Measurements from ENCODE around the gene TNRC6A. TPM values are rescaled to one million over a fixed set of nuclear protein-coding genes. Genes with fewer than 3 reads are reported as not detected.

Gene TNRC6A
- total RNA-seq, 1 donor from 2014 or later, result 92.5 TPM

DNA sequence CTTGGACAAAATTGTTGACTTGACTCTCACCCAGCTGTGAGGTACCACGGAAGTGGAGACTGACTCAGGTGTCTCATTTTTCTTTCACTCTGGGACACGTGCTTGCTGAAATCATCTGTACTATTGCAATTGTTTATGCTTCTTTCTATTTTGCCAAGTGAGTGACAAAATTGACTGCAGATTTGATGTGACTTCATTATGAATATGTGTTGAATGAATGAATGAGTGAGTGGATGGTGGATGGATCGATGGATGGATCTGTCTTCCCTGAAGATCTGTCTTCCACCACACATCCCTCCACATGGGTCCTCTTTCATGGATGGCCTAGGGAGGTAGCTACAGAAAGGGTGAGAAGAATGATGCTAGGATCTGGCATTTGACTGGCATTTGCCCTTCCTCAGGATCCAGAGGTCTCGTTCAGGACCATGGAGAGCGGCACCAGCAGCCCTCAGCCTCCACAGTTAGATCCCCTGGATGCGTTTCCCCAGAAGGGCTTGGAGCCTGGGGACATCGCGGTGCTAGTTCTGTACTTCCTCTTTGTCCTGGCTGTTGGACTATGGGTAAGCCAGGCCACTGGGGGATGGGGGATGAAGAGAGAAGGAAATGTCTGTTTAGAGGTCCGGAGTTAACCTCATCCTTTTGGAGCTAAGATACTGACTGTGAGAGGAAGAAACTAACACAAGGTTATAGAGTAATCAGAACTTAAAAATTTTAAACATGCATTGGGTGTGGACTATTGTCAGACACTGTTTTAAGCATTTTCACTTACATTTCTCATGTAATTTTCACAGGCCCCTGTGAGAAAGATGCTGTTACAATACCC is 129.0 kb downstream of the TNRC6A start:
- TF ChIP-seq, protein P1, sequence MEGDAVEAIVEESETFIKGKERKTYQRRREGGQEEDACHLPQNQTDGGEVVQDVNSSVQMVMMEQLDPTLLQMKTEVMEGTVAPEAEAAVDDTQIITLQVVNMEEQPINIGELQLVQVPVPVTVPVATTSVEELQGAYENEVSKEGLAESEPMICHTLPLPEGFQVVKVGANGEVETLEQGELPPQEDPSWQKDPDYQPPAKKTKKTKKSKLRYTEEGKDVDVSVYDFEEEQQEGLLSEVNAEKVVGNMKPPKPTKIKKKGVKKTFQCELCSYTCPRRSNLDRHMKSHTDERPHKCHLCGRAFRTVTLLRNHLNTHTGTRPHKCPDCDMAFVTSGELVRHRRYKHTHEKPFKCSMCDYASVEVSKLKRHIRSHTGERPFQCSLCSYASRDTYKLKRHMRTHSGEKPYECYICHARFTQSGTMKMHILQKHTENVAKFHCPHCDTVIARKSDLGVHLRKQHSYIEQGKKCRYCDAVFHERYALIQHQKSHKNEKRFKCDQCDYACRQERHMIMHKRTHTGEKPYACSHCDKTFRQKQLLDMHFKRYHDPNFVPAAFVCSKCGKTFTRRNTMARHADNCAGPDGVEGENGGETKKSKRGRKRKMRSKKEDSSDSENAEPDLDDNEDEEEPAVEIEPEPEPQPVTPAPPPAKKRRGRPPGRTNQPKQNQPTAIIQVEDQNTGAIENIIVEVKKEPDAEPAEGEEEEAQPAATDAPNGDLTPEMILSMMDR (IDR thresholded peaks at IDR 0.05; ENCODE audit: unreplicated experiment), result no peak
- Mint-ChIP-seq H3K4me3 (ENCODE audit: low read depth) (no peak overlapping the region), H3K36me3 (ENCODE audit: insufficient read depth) (no peaks in the 10 kb centered on the region), H3K27ac (no peak overlapping the region), H3K4me1 (ENCODE audit: low read depth) (no peaks in the 10 kb centered on the region), H3K9me3 (ENCODE audit: low read depth) (no peaks in the 10 kb centered on the region), H3K27me3 (no peaks in the 10 kb centered on the region)
- DNase-seq (ENCODE audit: low spot score, unreplicated experiment), result peak; percentile 68

DNA sequence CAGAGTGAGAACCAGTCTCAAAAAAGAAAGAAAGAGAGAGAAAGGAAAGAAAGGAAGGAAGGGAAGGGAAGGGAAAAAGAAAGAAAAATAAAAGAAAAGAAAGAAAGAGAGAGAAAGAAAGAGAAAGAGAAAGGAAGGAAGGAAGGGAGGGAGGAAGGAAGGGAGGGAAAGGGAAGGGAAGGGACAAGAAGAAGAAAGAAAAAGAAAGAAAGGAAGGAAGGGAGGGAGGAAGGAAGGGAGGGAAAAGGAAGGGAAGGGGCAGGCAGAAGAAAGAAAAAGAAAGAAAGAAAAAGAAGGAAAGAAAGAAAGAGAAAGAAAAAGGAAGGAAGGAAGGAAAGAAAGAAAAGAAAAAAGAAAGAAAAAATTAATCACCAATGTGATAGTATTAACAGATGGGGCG is 132.0 kb downstream of the TNRC6A start:
- Mint-ChIP-seq H3K27me3 (no peaks in the 10 kb centered on the region), H3K4me3 (ENCODE audit: low read depth) (no peak overlapping the region), H3K9me3 (ENCODE audit: low read depth) (peaks cover 7% of the 10 kb centered on the region), H3K27ac (no peak overlapping the region), H3K4me1 (ENCODE audit: low read depth) (no peaks in the 10 kb centered on the region), H3K36me3 (ENCODE audit: insufficient read depth) (no peaks in the 10 kb centered on the region)
- TF ChIP-seq, protein P1 (IDR thresholded peaks at IDR 0.05; ENCODE audit: unreplicated experiment), result no peak
- no peak for DNase-seq (ENCODE audit: low spot score, unreplicated experiment)

- H3K4me1 Mint-ChIP-seq (ENCODE audit: low read depth), result no peaks in the 10 kb centered on the region
- H3K36me3 Mint-ChIP-seq (ENCODE audit: insufficient read depth), result no peaks in the 10 kb centered on the region
- TF ChIP-seq, protein P1 (IDR thresholded peaks at IDR 0.05; ENCODE audit: unreplicated experiment), result no peak
- H3K27me3 Mint-ChIP-seq, result no peaks in the 10 kb centered on the region
- H3K4me3 Mint-ChIP-seq (ENCODE audit: low read depth), result no peak overlapping the region
- no peak overlapping the region for H3K27ac Mint-ChIP-seq
- DNase-seq (ENCODE audit: low spot score, unreplicated experiment), result no peak
- peaks cover 7% of the 10 kb centered on the region for H3K9me3 Mint-ChIP-seq (ENCODE audit: low read depth)
Observed at GRCh38 chr16:24863582-24864437, 134.4 kb downstream of the TNRC6A start.

DNA sequence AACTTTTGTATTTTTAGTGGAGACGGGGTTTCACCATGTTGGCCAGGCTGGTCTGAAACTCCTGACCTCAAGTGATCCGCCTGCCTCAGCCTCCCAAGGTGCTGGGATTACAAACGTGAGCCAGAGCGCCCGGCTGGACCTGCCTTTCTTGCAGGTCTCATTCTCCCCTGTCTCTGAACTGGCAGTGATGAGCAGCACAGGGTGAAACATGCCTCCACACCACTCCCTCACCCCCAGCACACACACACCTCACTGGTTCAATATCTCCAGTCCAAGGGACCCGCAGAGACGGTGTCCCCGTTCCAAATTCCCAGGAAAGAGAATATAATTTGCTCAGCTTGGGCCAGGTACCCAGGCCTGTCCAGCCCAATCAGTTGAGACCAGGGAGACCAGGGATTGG is 139.6 kb downstream of the TNRC6A start:
- TF ChIP-seq, protein P1 (IDR thresholded peaks at IDR 0.05; ENCODE audit: unreplicated experiment), result no peak
- Mint-ChIP-seq H3K9me3 (ENCODE audit: low read depth) (peaks cover 7% of the 10 kb centered on the region), H3K36me3 (ENCODE audit: insufficient read depth) (no peaks in the 10 kb centered on the region), H3K27ac (no peak overlapping the region), H3K4me3 (ENCODE audit: low read depth) (no peak overlapping the region), H3K4me1 (ENCODE audit: low read depth) (no peaks in the 10 kb centered on the region), H3K27me3 (no peaks in the 10 kb centered on the region)
- no peak for DNase-seq (ENCODE audit: low spot score, unreplicated experiment)

DNA sequence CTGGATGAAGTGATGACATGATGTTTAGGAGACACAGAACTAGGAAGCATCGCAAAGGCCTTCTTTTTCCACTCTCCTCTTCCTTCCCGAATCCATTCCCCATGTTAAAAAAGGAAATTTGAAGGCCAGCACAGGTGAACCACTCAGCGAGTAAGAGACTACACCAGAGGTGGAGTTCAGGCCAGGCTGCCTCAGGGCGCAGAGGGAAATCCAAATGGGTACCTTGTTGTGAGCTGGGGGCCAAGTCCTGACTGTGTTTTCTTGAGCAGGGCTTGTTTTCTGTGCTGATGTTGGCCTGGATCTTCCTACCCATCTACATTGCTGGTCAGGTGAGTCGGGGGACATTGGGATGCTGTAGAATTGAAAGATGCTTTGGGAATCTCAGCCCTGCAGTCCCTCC is 142.4 kb downstream of the TNRC6A start:
- TF ChIP-seq, protein P1 (IDR thresholded peaks at IDR 0.05; ENCODE audit: unreplicated experiment), result no peak
- no peaks in the 10 kb centered on the region for H3K4me1 Mint-ChIP-seq (ENCODE audit: low read depth)
- H3K36me3 Mint-ChIP-seq (ENCODE audit: insufficient read depth), result no peaks in the 10 kb centered on the region
- no peak overlapping the region for H3K4me3 Mint-ChIP-seq (ENCODE audit: low read depth)
- no peak overlapping the region for H3K27ac Mint-ChIP-seq
- no peaks in the 10 kb centered on the region for H3K27me3 Mint-ChIP-seq
- DNase-seq (ENCODE audit: low spot score, unreplicated experiment), result no peak
- H3K9me3 Mint-ChIP-seq (ENCODE audit: low read depth), result no peaks in the 10 kb centered on the region

Measured in progenitor cell of endocrine pancreas (in vitro differentiated cells).